Common myeloid progenitor, CD34-positive (primary cell): Measurements from ENCODE around the gene DTNB.
A peak's percentile ranks its signal among the peaks of the same experiment; 100 is the strongest.
"Not testable (repeated sequence)": the region's sequence is repeated elsewhere in the genome, so short reads cannot be mapped to it uniquely, and the experiment has no call there.

ENCODE experiments used
- CTCF ChIA-PET: fragments of 350-600 bp; sonication (Branson Sonifier 250); formaldehyde crosslinking; loops from one replicate; lab custom pipeline; 2021; ENCODE audit warnings: antibody characterized with exemption; lab: Charles Lee
- POLR2A ChIA-PET: fragments of 350-600 bp; sonication (Branson Sonifier 250); formaldehyde crosslinking; loops from one replicate; lab custom pipeline; 2021; ENCODE audit warnings: antibody characterized with exemption; lab: Charles Lee
- DNase-seq, 3 donors: peaks; one replicate each; pipeline versions ENCODE4 v3.0.0 to v3.0.0-alpha.2; 2013
- H3K27ac ChIP-seq, 2 experiments: 1 replicate in 1 of 2; 2 replicates in 1 of 2; pipeline ENCODE4 v1.7.0; 2013; ENCODE audit warnings: inconsistent platforms in 2 of 2, low read length in 2 of 2, mild to moderate bottlenecking in 2 of 2, low read depth in 1 of 2, moderate library complexity in 1 of 2; ENCODE audit not compliant: severe bottlenecking in 2 of 2, insufficient read depth in 1 of 2, poor library complexity in 1 of 2
- H3K27me3 ChIP-seq, 5 experiments: replicated peaks in 2 of 5; 1 replicate in 3 of 5; 2 replicates in 2 of 5; pipeline versions ENCODE4 v1.6.1 to v1.7.0; 2013; ENCODE audit warnings: low read length in 4 of 5, mild to moderate bottlenecking in 2 of 5, moderate library complexity in 2 of 5, inconsistent platforms in 1 of 5; ENCODE audit not compliant: insufficient read depth in 5 of 5, control insufficient read depth in 4 of 5
- H3K36me3 ChIP-seq, 4 experiments: 1 replicate in 2 of 4; 2 replicates in 2 of 4; pipeline versions ENCODE4 v1.6.1 to v1.7.0; 2013; ENCODE audit warnings: low read length in 3 of 4, control low read depth in 1 of 4, mild to moderate bottlenecking in 1 of 4; ENCODE audit not compliant: control insufficient read depth in 4 of 4, insufficient read depth in 4 of 4
- H3K4me1 ChIP-seq, 4 experiments: 1 replicate in 3 of 4; 2 replicates in 1 of 4; pipeline versions ENCODE4 v1.6.1 to v1.7.1; 2013; ENCODE audit warnings: low read length in 3 of 4, mild to moderate bottlenecking in 3 of 4, control low read depth in 1 of 4, inconsistent platforms in 1 of 4, moderate library complexity in 1 of 4; ENCODE audit not compliant: control insufficient read depth in 4 of 4, insufficient read depth in 4 of 4; ENCODE audit errors: control extremely low read depth in 1 of 4
- H3K4me3 ChIP-seq, 7 experiments: 1 replicate in 4 of 7; 2 replicates in 3 of 7; pipeline versions ENCODE4 v1.5.1 to v1.7.0; 2013; ENCODE audit warnings: mild to moderate bottlenecking in 7 of 7, low read length in 6 of 7, moderate library complexity in 6 of 7, inconsistent platforms in 2 of 7, low read depth in 2 of 7, control low read depth in 1 of 7; ENCODE audit not compliant: insufficient read depth in 4 of 7, control insufficient read depth in 1 of 7; ENCODE audit errors: extremely low read depth in 1 of 7
- H3K9me3 ChIP-seq, 5 experiments: 1 replicate in 4 of 5; 2 replicates in 1 of 5; pipeline versions ENCODE4 v1.6.1 to v1.7.1; 2013; ENCODE audit warnings: low read length in 4 of 5, mild to moderate bottlenecking in 2 of 5, inconsistent platforms in 1 of 5, low read depth in 1 of 5, moderate library complexity in 1 of 5; ENCODE audit not compliant: control insufficient read depth in 4 of 5, insufficient read depth in 2 of 5; ENCODE audit errors: control extremely low read depth in 1 of 5
- WGBS: methylation state at CpG from one replicate; pipeline ENCODE4 v1.1.5; 2013; ENCODE audit not compliant: insufficient coverage; 5-methylcytosine and 5-hydroxymethylcytosine counted together

DTNB gene

GRCh38 chr2:25419678-25420242 is 253.6 kb downstream of the DTNB start:
- CTCF ChIA-PET, result interaction anchor here (0.6 to 1.4 kb wide), 3 partner anchors 9 to 110 kb away, joined by 3 read pairs; no protein-coding TSS in a partner anchor
- H3K27me3 ChIP-seq, result no peaks in the 10 kb centered on the region
- POLR2A ChIA-PET, result no interaction called here
- H3K4me1 ChIP-seq, result peaks cover 0 to 25% (median 7%) of the 10 kb centered on the region in 4 experiments
- no peak overlapping the region for H3K4me3 ChIP-seq
- peak in 1 of 3 donors; percentile 49 for DNase-seq
- no peak overlapping the region for H3K27ac ChIP-seq
- H3K9me3 ChIP-seq, result no peaks in the 10 kb centered on the region
- WGBS, result 96% methylated on average over 3 of the region's 10 CpGs
- H3K36me3 ChIP-seq, result peaks cover 0 to 8% (median 3%) of the 10 kb centered on the region in 4 experiments

GRCh38 chr2:25418944-25419677 is 254.3 kb downstream of the DTNB start:
- peak overlapping the region in 1 of 2 experiments; percentile 4 for H3K27ac ChIP-seq
- CTCF ChIA-PET, result interaction anchor here (0.6 to 1.4 kb wide), 4 partner anchors 9 to 109 kb away, joined by 3 read pairs; no protein-coding TSS in a partner anchor
- no peaks in the 10 kb centered on the region for H3K27me3 ChIP-seq
- H3K9me3 ChIP-seq, result no peaks in the 10 kb centered on the region
- peaks cover 0 to 25% (median 7%) of the 10 kb centered on the region in 4 experiments for H3K4me1 ChIP-seq
- 90% methylated on average over 6 of the region's 13 CpGs for WGBS
- no peak for DNase-seq
- no peak overlapping the region for H3K4me3 ChIP-seq
- peaks cover 0 to 8% (median 3%) of the 10 kb centered on the region in 4 experiments for H3K36me3 ChIP-seq
- POLR2A ChIA-PET, result interaction anchor here (0.6 kb wide), 2 partner anchors 17 to 332 kb away, joined by 3 read pairs; no protein-coding TSS in a partner anchor

- no peak for DNase-seq
- 97% methylated on average over 4 of the region's 6 CpGs for WGBS
- CTCF ChIA-PET, result no interaction called here
Observed at GRCh38 chr2:25417715-25418369, 255.5 kb downstream of the DTNB start.

GRCh38 chr2:25416674-25417073 is 256.7 kb downstream of the DTNB start:
- POLR2A ChIA-PET, result no interaction called here
- CTCF ChIA-PET, result interaction anchor here (1.6 kb wide), 1 partner anchor 10 kb away, joined by 4 read pairs; no protein-coding TSS in a partner anchor
- DNase-seq, result no peak
- no peaks in the 10 kb centered on the region for H3K9me3 ChIP-seq
- 84% methylated on average over 2 of the region's 3 CpGs for WGBS
- no peak overlapping the region for H3K4me3 ChIP-seq
- no peak overlapping the region for H3K27ac ChIP-seq
- H3K36me3 ChIP-seq, result peaks cover 0 to 8% (median 3%) of the 10 kb centered on the region in 4 experiments
- H3K4me1 ChIP-seq, result peaks cover 0 to 21% (median 8%) of the 10 kb centered on the region in 4 experiments
- no peaks in the 10 kb centered on the region for H3K27me3 ChIP-seq

More at GRCh38 chr2:25417715-25418369, 255.5 kb downstream of the DTNB start:
- H3K4me1 ChIP-seq, result peaks cover 0 to 25% (median 7%) of the 10 kb centered on the region in 4 experiments
- H3K4me3 ChIP-seq, result no peak overlapping the region
- H3K36me3 ChIP-seq, result peaks cover 0 to 8% (median 3%) of the 10 kb centered on the region in 4 experiments
- POLR2A ChIA-PET, result no interaction called here
- no peak overlapping the region for H3K27ac ChIP-seq
- H3K27me3 ChIP-seq, result no peaks in the 10 kb centered on the region
- H3K9me3 ChIP-seq, result no peaks in the 10 kb centered on the region

- CTCF ChIA-PET, result interaction anchor here (1.6 kb wide), 1 partner anchor 8 kb away, joined by 3 read pairs; no protein-coding TSS in a partner anchor
- Histone ChIP-seq H3K4me1 (peaks cover 3 to 22% (median 13%) of the 10 kb centered on the region in 4 experiments), H3K9me3 (no peaks in the 10 kb centered on the region), H3K27ac (no peak overlapping the region), H3K36me3 (peaks cover 0 to 8% (median 3%) of the 10 kb centered on the region in 4 experiments), H3K4me3 (no peak overlapping the region), H3K27me3 (no peaks in the 10 kb centered on the region)
- DNase-seq, result peak in 2 of 3 donors; percentile 35 to 58
- 95% methylated on average over 5 of the region's 6 CpGs for WGBS
- POLR2A ChIA-PET, result no interaction called here
Observed at GRCh38 chr2:25414781-25415180, 258.6 kb downstream of the DTNB start.

GRCh38 chr2:25413409-25413808 is 260.0 kb downstream of the DTNB start:
- H3K36me3 ChIP-seq, POLR2A ChIA-PET, H3K27ac ChIP-seq, CTCF ChIA-PET, H3K27me3 ChIP-seq, DNase-seq, H3K9me3 ChIP-seq, H3K4me3 ChIP-seq: not testable (repeated sequence)
- H3K4me1 ChIP-seq, result peaks cover 3 to 26% (median 18%) of the 10 kb centered on the region in 4 experiments
- WGBS, result 100% methylated on average over 2 of the region's 7 CpGs
